Activated T-helper 17 cell treated with anti-CD3 and anti-CD28 coated beads, Interleukin-2, amount 50 U/mL, for 72 hours (primary cell): Measurements from ENCODE around the gene GPRC5A. TPM values are rescaled to one million over a fixed set of nuclear protein-coding genes. Genes with fewer than 3 reads are reported as not detected.

Experiments
- ATAC-seq: fragments of 150-1000 bp; cut with Tn5 transposase; replicated peaks from 2 replicates; pipeline ENCODE4 v1.10.0; 2021; ENCODE audit warnings: mild to moderate bottlenecking, moderate library complexity
- H3K27ac Mint-ChIP-seq: one replicate; pipeline ENCODE4 v1.8.0; 2022; ENCODE audit warnings: mixed read lengths
- H3K27me3 Mint-ChIP-seq: one replicate; pipeline ENCODE4 v1.8.0; 2022; ENCODE audit warnings: mixed read lengths
- H3K36me3 Mint-ChIP-seq: one replicate; pipeline ENCODE4 v1.8.0; 2022; ENCODE audit warnings: low read depth, mild to moderate bottlenecking, mixed read lengths
- H3K4me1 Mint-ChIP-seq: one replicate; pipeline ENCODE4 v1.8.0; 2022; ENCODE audit warnings: mixed read lengths
- H3K4me3 Mint-ChIP-seq: one replicate; pipeline ENCODE4 v1.8.0; 2022; ENCODE audit warnings: mild to moderate bottlenecking, mixed read lengths
- H3K9me3 Mint-ChIP-seq: one replicate; pipeline ENCODE4 v1.8.0; 2022; ENCODE audit warnings: mixed read lengths
- total RNA-seq, 2 donors: library from RNA; stranded (reverse); gene quantifications; one replicate each; pipeline ENCODE4 v1.2.3, GENCODE V29; 2022

GPRC5A gene
- total RNA-seq, 2 donors from 2014 or later, result 0.99 to 2.9 TPM

- H3K27ac Mint-ChIP-seq, result no peak overlapping the region
- ATAC-seq, result no peak
- H3K4me3 Mint-ChIP-seq, result no peak overlapping the region
- no peaks in the 10 kb centered on the region for H3K4me1 Mint-ChIP-seq
- H3K36me3 Mint-ChIP-seq, result no peaks in the 10 kb centered on the region
- peaks cover 5% of the 10 kb centered on the region for H3K27me3 Mint-ChIP-seq
- no peaks in the 10 kb centered on the region for H3K9me3 Mint-ChIP-seq
Measured at GRCh38 chr12:12877153-12877768, 14.1 kb upstream of the GPRC5A start.

- no peaks in the 10 kb centered on the region for H3K36me3 Mint-ChIP-seq
- no peak for ATAC-seq
- no peak overlapping the region for H3K4me3 Mint-ChIP-seq
- H3K4me1 Mint-ChIP-seq, result no peaks in the 10 kb centered on the region
- H3K9me3 Mint-ChIP-seq, result no peaks in the 10 kb centered on the region
- peaks cover 5% of the 10 kb centered on the region for H3K27me3 Mint-ChIP-seq
- no peak overlapping the region for H3K27ac Mint-ChIP-seq
Measured at GRCh38 chr12:12877781-12878455, 13.4 kb upstream of the GPRC5A start.

- ATAC-seq, result no peak
- no peak overlapping the region for H3K27ac Mint-ChIP-seq
- no peaks in the 10 kb centered on the region for H3K36me3 Mint-ChIP-seq
- peaks cover 9% of the 10 kb centered on the region for H3K27me3 Mint-ChIP-seq
- H3K4me3 Mint-ChIP-seq, result no peak overlapping the region
- H3K4me1 Mint-ChIP-seq, result no peaks in the 10 kb centered on the region
- no peaks in the 10 kb centered on the region for H3K9me3 Mint-ChIP-seq
Measured at GRCh38 chr12:12880537-12880936, 10.8 kb upstream of the GPRC5A start.

GRCh38 chr12:12881151-12881909 is 10.0 kb upstream of the GPRC5A start:
- ATAC-seq, result peak; percentile 26
- Mint-ChIP-seq H3K4me3 (no peak overlapping the region), H3K9me3 (no peaks in the 10 kb centered on the region), H3K36me3 (no peaks in the 10 kb centered on the region), H3K27ac (no peak overlapping the region), H3K4me1 (no peaks in the 10 kb centered on the region), H3K27me3 (peaks cover 12% of the 10 kb centered on the region)

GRCh38 chr12:12882288-12882687 is 9.1 kb upstream of the GPRC5A start:
- H3K4me1 Mint-ChIP-seq, result no peaks in the 10 kb centered on the region
- peaks cover 12% of the 10 kb centered on the region for H3K27me3 Mint-ChIP-seq
- no peak for ATAC-seq
- no peak overlapping the region for H3K27ac Mint-ChIP-seq
- no peak overlapping the region for H3K4me3 Mint-ChIP-seq
- H3K36me3 Mint-ChIP-seq, result no peaks in the 10 kb centered on the region
- H3K9me3 Mint-ChIP-seq, result no peaks in the 10 kb centered on the region

- ATAC-seq, result no peak
- no peaks in the 10 kb centered on the region for H3K4me1 Mint-ChIP-seq
- no peaks in the 10 kb centered on the region for H3K36me3 Mint-ChIP-seq
- no peak overlapping the region for H3K27ac Mint-ChIP-seq
- peaks cover 16% of the 10 kb centered on the region for H3K27me3 Mint-ChIP-seq
- no peak overlapping the region for H3K4me3 Mint-ChIP-seq
- H3K9me3 Mint-ChIP-seq, result no peaks in the 10 kb centered on the region
Measured at GRCh38 chr12:12883369-12884001, 7.9 kb upstream of the GPRC5A start.

GRCh38 chr12:12885096-12885792 is 6.1 kb upstream of the GPRC5A start:
- Mint-ChIP-seq H3K9me3 (no peaks in the 10 kb centered on the region), H3K36me3 (no peaks in the 10 kb centered on the region), H3K4me1 (no peaks in the 10 kb centered on the region), H3K27ac (no peak overlapping the region), H3K4me3 (no peak overlapping the region), H3K27me3 (peaks cover 29% of the 10 kb centered on the region)
- no peak for ATAC-seq

GRCh38 chr12:12887471-12887870 is 3.9 kb upstream of the GPRC5A start:
- Mint-ChIP-seq H3K4me1 (no peaks in the 10 kb centered on the region), H3K36me3 (no peaks in the 10 kb centered on the region), H3K27me3 (peaks cover 31% of the 10 kb centered on the region), H3K9me3 (no peaks in the 10 kb centered on the region), H3K27ac (no peak overlapping the region), H3K4me3 (no peak overlapping the region)
- no peak for ATAC-seq

- Mint-ChIP-seq H3K27ac (no peak overlapping the region), H3K27me3 (peaks cover 41% of the 10 kb centered on the region), H3K4me3 (peak overlapping the region; percentile 68), H3K4me1 (no peaks in the 10 kb centered on the region), H3K36me3 (no peaks in the 10 kb centered on the region), H3K9me3 (no peaks in the 10 kb centered on the region)
- no peak for ATAC-seq
Measured at GRCh38 chr12:12889701-12890100, 1.7 kb upstream of the GPRC5A start.

- Mint-ChIP-seq H3K9me3 (no peaks in the 10 kb centered on the region), H3K4me1 (no peaks in the 10 kb centered on the region), H3K27me3 (peaks cover 41% of the 10 kb centered on the region), H3K4me3 (peak overlapping the region; percentile 68), H3K27ac (no peak overlapping the region), H3K36me3 (no peaks in the 10 kb centered on the region)
- peak; percentile 72 for ATAC-seq
Measured at GRCh38 chr12:12890543-12891079, 751 bp upstream of the GPRC5A start.

- H3K27ac Mint-ChIP-seq, result no peak overlapping the region
- H3K4me3 Mint-ChIP-seq, result peak overlapping the region; percentile 68
- H3K9me3 Mint-ChIP-seq, result no peaks in the 10 kb centered on the region
- peaks cover 44% of the 10 kb centered on the region for H3K27me3 Mint-ChIP-seq
- no peaks in the 10 kb centered on the region for H3K4me1 Mint-ChIP-seq
- ATAC-seq, result no peak
- no peaks in the 10 kb centered on the region for H3K36me3 Mint-ChIP-seq
Measured at GRCh38 chr12:12891881-12892355, 556 bp downstream of the GPRC5A start.

GRCh38 chr12:12892681-12893141 is 1.3 kb downstream of the GPRC5A start:
- Mint-ChIP-seq H3K9me3 (no peaks in the 10 kb centered on the region), H3K27me3 (peaks cover 48% of the 10 kb centered on the region), H3K4me3 (no peak overlapping the region), H3K27ac (no peak overlapping the region), H3K36me3 (no peaks in the 10 kb centered on the region), H3K4me1 (no peaks in the 10 kb centered on the region)
- ATAC-seq, result no peak

- ATAC-seq, result no peak
- Mint-ChIP-seq H3K4me3 (no peak overlapping the region), H3K4me1 (no peaks in the 10 kb centered on the region), H3K36me3 (no peaks in the 10 kb centered on the region), H3K9me3 (no peaks in the 10 kb centered on the region), H3K27ac (no peak overlapping the region), H3K27me3 (peaks cover 44% of the 10 kb centered on the region)
Measured at GRCh38 chr12:12893438-12893837, 2.1 kb downstream of the GPRC5A start.

GRCh38 chr12:12896260-12896659 is 4.9 kb downstream of the GPRC5A start:
- no peak for ATAC-seq
- Mint-ChIP-seq H3K27me3 (peaks cover 31% of the 10 kb centered on the region), H3K4me3 (no peak overlapping the region), H3K27ac (peak overlapping the region; percentile 20), H3K9me3 (no peaks in the 10 kb centered on the region), H3K4me1 (peaks cover 13% of the 10 kb centered on the region), H3K36me3 (no peaks in the 10 kb centered on the region)
